ENCODE measurements around the gene TAP1.

The TAP1 gene

GRCh38 chr6:32895006-32895345 lies 41.5 kb upstream of the TAP1 start:
- no peak for TF ChIP-seq ZBTB1 (tag by site-specific recombination; IDR thresholded peaks at IDR 0.05)
- TF ChIP-seq ZNF138 (tag by site-specific recombination; IDR thresholded peaks at IDR 0.05; ENCODE audit: borderline replicate concordance), result no peak
- no peak for TF ChIP-seq CTCF (tag by site-specific recombination; IDR thresholded peaks at IDR 0.05)
- no peak for TF ChIP-seq ZNF423 (tag by site-specific recombination; IDR thresholded peaks at IDR 0.05)
- TF ChIP-seq ZNF785 (tag by site-specific recombination; IDR thresholded peaks at IDR 0.05), result no peak
- TF ChIP-seq ZNF335 (tag by site-specific recombination; conservative IDR thresholded peaks at IDR 0.05), result peak; percentile 46; the same call in 1 of the 2 replicates
- no peak for TF ChIP-seq PRDM4 (tag by site-specific recombination; IDR thresholded peaks at IDR 0.05)
- TF ChIP-seq ZNF311 (tag by site-specific recombination; IDR thresholded peaks at IDR 0.05; ENCODE audit: borderline replicate concordance), result no peak
- TF ChIP-seq PRDM1 (tag by site-specific recombination; IDR thresholded peaks at IDR 0.05), result peak; percentile 26; the same call in 1 of the 2 replicates
- TF ChIP-seq ZNF518A (tag by site-specific recombination; conservative IDR thresholded peaks at IDR 0.05; ENCODE audit: low read depth), result no peak
- no peak for TF ChIP-seq YY2 (tag by site-specific recombination; IDR thresholded peaks at IDR 0.05)
- TF ChIP-seq ZNF558 (tag by site-specific recombination; IDR thresholded peaks at IDR 0.05), result no peak
- no peak for TF ChIP-seq ZNF792 (tag by site-specific recombination; IDR thresholded peaks at IDR 0.05)
- no peak for TF ChIP-seq ZFP41 (tag by site-specific recombination; IDR thresholded peaks at IDR 0.05; ENCODE audit: borderline replicate concordance)
- TF ChIP-seq KLF7 (tag by site-specific recombination; IDR thresholded peaks at IDR 0.05; ENCODE audit: borderline replicate concordance), result no peak
- TF ChIP-seq ZNF18 (tag by site-specific recombination; IDR thresholded peaks at IDR 0.05), result no peak
- TF ChIP-seq ZSCAN4 (tag by site-specific recombination; IDR thresholded peaks at IDR 0.05), result no peak
- TF ChIP-seq ZBTB20 (tag by site-specific recombination; IDR thresholded peaks at IDR 0.05), result peak; percentile 74
- no peak for TF ChIP-seq ZNF221 (tag by site-specific recombination; IDR thresholded peaks at IDR 0.05; ENCODE audit: borderline replicate concordance)
- TF ChIP-seq GLI4 (tag by site-specific recombination; IDR thresholded peaks at IDR 0.05), result no peak
- TF ChIP-seq ZSCAN30 (tag by site-specific recombination; IDR thresholded peaks at IDR 0.05), result no peak
- TF ChIP-seq PRDM10 (tag by site-specific recombination; IDR thresholded peaks at IDR 0.05), result no peak
- H3K27ac ChIP-seq (ENCODE audit: extremely low read depth, low read depth, low read length), result peak overlapping the region; percentile 96
- POLR2A ChIA-PET, result interaction anchor here (0.5 to 7.3 kb wide), 26 partner anchors 9 to 1067 kb away, joined by 3 to 266 read pairs (median 6); partner anchors contain the start of genes BRD2, HLA-DMA, HLA-DMB and HSPA1B
- H3K36me3 ChIP-seq (ENCODE audit: control insufficient read depth in 2 of 2, insufficient read depth in 1 of 2, low read length in 2 of 2), result peaks cover 0 to 21% of the 10 kb centered on the region in 2 experiments; a peak in 1 of 3 replicates
- H3K9me3 ChIP-seq (ENCODE audit: control insufficient read depth, insufficient read depth, low read depth, low read length), result no peaks in the 10 kb centered on the region
- peaks cover 5% of the 10 kb centered on the region for H3K4me1 ChIP-seq (ENCODE audit: control insufficient read depth, insufficient read depth, low read length)
- CTCF ChIA-PET, result interaction anchor here (0.5 to 6.2 kb wide), 12 partner anchors 10 to 481 kb away, joined by 3 to 51 read pairs (median 6); partner anchors contain the start of gene HLA-DMA
- H3K4me3 ChIP-seq (ENCODE audit: low read depth, low read length), result peak overlapping the region; percentile 66
